Colonic mucosa (tissue), 4 donors: ENCODE results near the gene GRIN2B. TPM values are rescaled to one million over a fixed set of nuclear protein-coding genes. Genes with fewer than 3 reads are reported as not detected.

ENCODE experiments used
- DNase-seq: peaks from one replicate; pipeline ENCODE4 v3.0.0-alpha.2; 2020
- H3K27ac ChIP-seq: fragments of 200-600 bp; one replicate; pipeline ENCODE4 v1.8.0; 2021
- H3K27me3 ChIP-seq: fragments of 200-600 bp; one replicate; pipeline ENCODE4 v1.8.0; 2021
- H3K36me3 ChIP-seq: fragments of 200-600 bp; one replicate; pipeline ENCODE4 v1.8.0; 2021
- H3K4me1 ChIP-seq: fragments of 200-600 bp; one replicate; pipeline ENCODE4 v1.8.0; 2021; ENCODE audit warnings: mild to moderate bottlenecking
- H3K4me3 ChIP-seq: fragments of 200-600 bp; one replicate; pipeline ENCODE4 v1.8.0; 2021
- H3K9ac ChIP-seq, 2 donors: one replicate each; pipeline ENCODE4 v1.7.0; 2013; ENCODE audit warnings: control low read depth in 2 of 2, low read depth in 2 of 2, low read length in 2 of 2
- H3K9me3 ChIP-seq: fragments of 200-600 bp; one replicate; pipeline ENCODE4 v1.8.0; 2021
- CTCF ChIP-seq: fragments of 200-600 bp; IDR thresholded peaks from one replicate; pipeline ENCODE4 v1.8.0; 2022; ENCODE audit warnings: antibody characterized with exemption, mild to moderate bottlenecking
- intact Hi-C: fragments of 100-400 bp; cut with DNase I; formaldehyde crosslinking; loops from one replicate; pipeline ENCODE4 v1.14.1; 2022
- total RNA-seq, 2 donors: library from RNA; stranded (reverse); fragmentation: NEBNext Ultra II Directional in 1 of 2; extraction: Animal tissue kit (Norgen Biotek cat#: 25700) in 1 of 2; gene quantifications; one replicate each; pipeline ENCODE4 v1.2.1, GENCODE V29; 2021
- donor health status: healthy.
- donor health status: DM: no; HTN: no; CAD: no.
- donor health status: DM: no; HTN: no; CAD: no.

Gene GRIN2B
- total RNA-seq, 2 donors from 2014 or later: 1.5 to 2.1 TPM

GRCh38 chr12:13980538-13981295, 685 bp downstream of the GRIN2B start:
- Histone ChIP-seq H3K4me1 (no peaks in the 10 kb centered on the region), H3K27ac (no peak overlapping the region), H3K27me3 (peaks cover 4% of the 10 kb centered on the region), H3K9ac (peak overlapping the region in 1 of 2 donors; percentile 26), H3K36me3 (no peaks in the 10 kb centered on the region), H3K9me3 (no peaks in the 10 kb centered on the region), H3K4me3 (peak overlapping the region; percentile 29)
- DNase-seq: no peak
- no peak for TF ChIP-seq CTCF
- intact Hi-C loops: no loop called here

- Histone ChIP-seq H3K36me3 (no peaks in the 10 kb centered on the region), H3K9me3 (no peaks in the 10 kb centered on the region), H3K4me1 (no peaks in the 10 kb centered on the region), H3K4me3 (no peak overlapping the region), H3K27me3 (peaks cover 4% of the 10 kb centered on the region), H3K27ac (no peak overlapping the region), H3K9ac (no peak overlapping the region)
- TF ChIP-seq CTCF: no peak
- DNase-seq: no peak
- intact Hi-C loops: no loop called here
Observed at GRCh38 chr12:13979772-13980378, 1.5 kb downstream of the GRIN2B start.

- intact Hi-C loops: no loop called here
- no peaks in the 10 kb centered on the region for H3K36me3 ChIP-seq
- no peak overlapping the region for H3K27ac ChIP-seq
- no peak overlapping the region for H3K4me3 ChIP-seq
- H3K9ac ChIP-seq: no peak overlapping the region
- no peaks in the 10 kb centered on the region for H3K4me1 ChIP-seq
- TF ChIP-seq CTCF: no peak
- H3K9me3 ChIP-seq: no peaks in the 10 kb centered on the region
- peaks cover 4% of the 10 kb centered on the region for H3K27me3 ChIP-seq
- no peak for DNase-seq
Observed at GRCh38 chr12:13978876-13979275, 2.5 kb downstream of the GRIN2B start.

- H3K36me3 ChIP-seq: no peaks in the 10 kb centered on the region
- no peaks in the 10 kb centered on the region for H3K4me1 ChIP-seq
- H3K27ac ChIP-seq: no peak overlapping the region
- intact Hi-C loops: no loop called here
- no peak for TF ChIP-seq CTCF
- no peak for DNase-seq
- no peak overlapping the region for H3K9ac ChIP-seq
- no peak overlapping the region for H3K4me3 ChIP-seq
- peaks cover 4% of the 10 kb centered on the region for H3K27me3 ChIP-seq
- H3K9me3 ChIP-seq: no peaks in the 10 kb centered on the region
Observed at GRCh38 chr12:13976880-13977279, 4.5 kb downstream of the GRIN2B start.

GRCh38 chr12:13976028-13976584, 5.3 kb downstream of the GRIN2B start:
- Histone ChIP-seq H3K27me3 (peaks cover 4% of the 10 kb centered on the region), H3K9me3 (no peaks in the 10 kb centered on the region), H3K36me3 (no peaks in the 10 kb centered on the region), H3K4me1 (no peaks in the 10 kb centered on the region), H3K4me3 (no peak overlapping the region), H3K27ac (no peak overlapping the region), H3K9ac (no peak overlapping the region)
- intact Hi-C loops: no loop called here
- TF ChIP-seq CTCF: no peak
- DNase-seq: no peak
